GM20000 (cell line): ENCODE measurements around the gene CNTRL.
"Not testable (repeated sequence)": the region's sequence is repeated elsewhere in the genome, so short reads cannot be mapped to it uniquely, and the experiment has no call there.

Experiments
- DNase-seq: peaks from one replicate; pipeline ENCODE4 v3.0.0; 2012; ENCODE audit warnings: low spot score
- CTCF ChIP-seq: IDR thresholded peaks from 2 replicates; pipeline ENCODE4 v1.5.1; 2012; ENCODE audit warnings: mild to moderate bottlenecking, control low read depth; ENCODE audit errors: extremely low read depth, missing control alignments

The CNTRL gene

GRCh38 chr9:121074370-121075250 lies at the start of gene CNTRL:
Gene CNTRL (plus strand): TSS chr9:121074955. CDS start chr9:121088327, 13,372 bp downstream.
- no peak for TF ChIP-seq CTCF
- peak; percentile 87 for DNase-seq

GRCh38 chr9:121026260-121026691 lies 48.5 kb upstream of the CNTRL start:
- no peak for DNase-seq
- no peak for TF ChIP-seq CTCF

GRCh38 chr9:121026768-121027167 lies 48.0 kb upstream of the CNTRL start:
- no peak for TF ChIP-seq CTCF
- no peak for DNase-seq

GRCh38 chr9:121028285-121028684 lies 46.5 kb upstream of the CNTRL start:
- not testable (repeated sequence) for DNase-seq

- DNase-seq: no peak
- no peak for TF ChIP-seq CTCF
Measured at GRCh38 chr9:121029469-121029868, 45.3 kb upstream of the CNTRL start.

GRCh38 chr9:121034529-121034928 lies 40.2 kb upstream of the CNTRL start:
- no peak for TF ChIP-seq CTCF
- no peak for DNase-seq

GRCh38 chr9:121035717-121036116 lies 39.0 kb upstream of the CNTRL start:
- not testable (repeated sequence) for DNase-seq

GRCh38 chr9:121038362-121038761 lies 36.4 kb upstream of the CNTRL start:
- no peak for TF ChIP-seq CTCF
- DNase-seq: no peak
